GM21717 (cell line): Measurements from ENCODE around the gene CDCA7L.
"Not testable (repeated sequence)": the region's sequence is repeated elsewhere in the genome, so short reads cannot be mapped to it uniquely, and the experiment has no call there.

Experiments
- ATAC-seq: cut with Tn5 transposase; IDR thresholded peaks from one replicate; pipeline ENCODE4 v1.9.1; 2021; ENCODE audit warnings: mild to moderate bottlenecking, moderate library complexity; ENCODE audit not compliant: unreplicated experiment

Gene CDCA7L

DNA sequence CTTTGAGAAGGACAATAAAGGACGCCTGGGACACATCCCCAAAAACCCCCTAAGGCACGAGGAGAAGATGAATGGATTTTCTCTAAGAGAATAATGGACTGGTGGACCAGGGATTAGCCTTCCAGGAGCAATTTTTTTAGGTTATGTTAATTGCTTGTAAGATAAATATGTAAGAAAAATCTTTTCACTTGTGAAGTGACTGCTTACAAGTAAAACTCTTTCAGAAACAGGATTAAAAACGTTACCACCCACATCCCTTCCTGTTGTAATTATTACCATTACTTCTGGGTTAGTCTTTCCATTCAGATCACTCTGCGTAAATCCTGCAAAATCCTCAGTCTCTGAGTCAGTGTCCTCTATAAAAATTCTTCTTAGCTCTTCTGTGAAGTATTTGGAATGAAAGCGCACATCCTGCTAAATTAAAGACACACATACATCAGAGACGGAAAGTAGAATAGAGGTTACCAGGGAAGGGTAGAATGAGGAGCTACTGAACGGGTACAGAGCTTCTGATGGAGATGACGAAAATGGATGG is 34.3 kb downstream of the CDCA7L start:
- ATAC-seq, result no peak

DNA sequence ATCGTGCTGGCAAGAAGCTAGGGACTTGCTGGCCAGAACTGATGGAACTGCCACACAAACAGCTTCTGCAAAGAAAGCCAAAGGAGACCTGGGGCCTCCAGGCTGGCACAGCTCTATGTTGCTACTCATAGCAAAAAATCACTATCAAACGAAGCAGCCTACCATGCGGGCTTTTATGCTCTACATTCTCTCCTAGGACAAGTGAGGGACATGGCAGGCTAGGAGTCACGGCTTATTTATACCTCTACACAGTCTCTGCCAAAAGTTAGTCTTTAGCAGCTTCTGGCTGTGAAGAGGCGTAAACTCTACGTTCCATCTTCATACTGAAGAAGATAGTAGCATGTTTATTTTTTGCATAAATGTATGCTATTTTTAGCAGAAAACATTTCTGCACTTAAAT is 35.4 kb downstream of the CDCA7L start:
- ATAC-seq, result no peak

DNA sequence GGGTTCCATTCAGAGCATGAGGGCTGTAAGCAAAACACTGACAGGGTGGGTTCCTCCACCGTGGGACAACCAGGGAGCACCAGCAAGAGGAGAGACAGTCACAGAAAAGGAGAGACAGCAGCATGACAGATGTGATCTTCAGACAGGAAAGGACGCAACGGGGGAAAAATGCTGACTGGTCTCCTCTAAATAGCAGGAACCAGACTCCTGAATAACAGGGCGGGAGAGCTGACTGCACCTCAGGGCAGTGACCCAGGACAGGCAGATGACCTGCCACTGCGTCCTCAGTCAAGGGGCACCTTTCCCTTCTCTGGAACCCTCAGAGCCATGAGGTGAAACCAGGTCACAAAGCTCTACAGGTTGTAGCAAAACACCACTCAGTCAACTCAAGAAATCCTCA is 37.0 kb downstream of the CDCA7L start:
- ATAC-seq, result no peak

DNA sequence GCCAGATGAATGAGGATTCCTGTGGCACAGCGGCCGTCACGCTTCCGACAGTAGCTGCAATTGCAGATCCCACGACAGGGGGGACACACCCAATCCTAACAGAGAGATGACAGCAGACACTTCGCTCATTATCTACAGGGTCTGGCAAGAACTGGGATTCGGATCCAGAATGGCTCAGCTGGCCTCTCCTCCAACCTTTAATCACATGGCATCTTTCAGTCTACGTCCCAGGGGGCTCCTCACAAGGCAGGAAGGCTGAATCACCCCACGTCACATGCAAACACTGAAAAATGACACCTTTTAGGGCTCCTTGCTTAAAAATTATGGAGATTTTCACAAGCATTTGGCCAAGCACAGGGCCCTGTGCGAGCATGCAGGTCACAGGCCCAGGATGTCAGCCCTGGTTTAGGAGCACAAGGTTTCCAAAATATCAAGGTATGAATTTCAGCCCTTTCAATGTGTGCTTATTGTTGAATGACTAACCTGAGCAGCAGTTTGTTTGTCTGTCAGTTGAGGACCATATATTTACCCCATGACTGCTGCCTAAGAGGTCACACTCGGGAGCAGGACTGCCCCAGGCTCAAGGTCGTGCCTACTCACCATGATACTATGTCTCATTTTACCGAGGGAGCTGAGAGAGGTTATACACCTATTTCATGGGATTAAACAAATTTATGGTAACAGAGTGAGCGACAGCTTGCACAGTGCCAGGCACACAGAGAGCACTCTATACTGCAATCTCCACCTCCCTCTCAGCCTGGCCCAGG is 42.5 kb downstream of the CDCA7L start:
- ATAC-seq, result no peak

DNA sequence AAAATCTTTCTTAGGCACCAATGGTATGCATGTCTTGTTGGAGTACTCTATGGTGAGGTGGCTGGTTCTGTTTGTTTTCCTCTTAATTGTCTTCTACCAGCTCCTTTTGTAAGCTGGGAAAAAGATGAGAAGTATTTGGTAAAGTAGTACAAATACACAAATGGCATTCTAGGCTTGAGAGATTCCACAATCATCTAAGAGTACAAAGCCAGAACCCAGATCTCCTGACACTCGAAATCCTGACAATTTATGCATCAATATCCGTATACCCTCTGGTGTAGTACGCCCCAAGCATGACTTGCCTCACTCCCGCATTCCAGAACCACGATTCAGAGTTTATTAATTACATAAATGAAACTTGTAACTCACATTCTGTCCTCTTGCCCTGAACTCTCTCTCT is 43.5 kb downstream of the CDCA7L start:
- ATAC-seq, result no peak

DNA sequence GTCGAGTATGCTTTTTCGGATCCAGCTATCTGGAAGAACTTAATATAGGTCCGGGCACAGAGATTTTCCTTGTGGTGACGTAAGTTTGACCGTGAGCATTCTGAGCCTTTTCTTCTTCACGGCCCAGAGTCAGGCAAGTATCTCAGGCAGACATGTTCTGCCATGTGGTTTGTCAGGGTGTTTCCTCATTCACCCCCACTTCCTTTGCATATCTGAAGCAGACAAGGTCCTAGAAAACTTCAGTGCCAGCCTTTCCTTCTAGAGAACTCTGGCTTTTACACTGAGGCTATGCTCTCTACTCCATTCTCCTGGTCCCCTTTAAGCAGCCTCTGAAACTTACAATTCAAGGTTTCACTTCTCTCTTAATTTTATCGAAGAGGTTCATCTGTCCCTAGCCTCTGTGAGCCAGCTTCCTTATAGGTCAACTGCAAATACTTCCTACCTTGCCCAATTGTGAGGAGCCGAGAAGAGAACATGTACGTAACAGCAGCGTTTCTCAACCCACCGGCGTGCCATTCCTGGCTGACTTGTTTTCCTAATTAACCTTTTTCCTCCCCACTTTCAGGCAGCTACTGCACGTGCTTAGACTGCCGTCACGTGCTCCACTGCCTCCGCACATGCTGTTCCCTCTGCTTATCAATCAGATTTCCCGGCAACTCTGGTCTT is 47.3 kb downstream of the CDCA7L start:
- peak; percentile 95 for ATAC-seq

DNA sequence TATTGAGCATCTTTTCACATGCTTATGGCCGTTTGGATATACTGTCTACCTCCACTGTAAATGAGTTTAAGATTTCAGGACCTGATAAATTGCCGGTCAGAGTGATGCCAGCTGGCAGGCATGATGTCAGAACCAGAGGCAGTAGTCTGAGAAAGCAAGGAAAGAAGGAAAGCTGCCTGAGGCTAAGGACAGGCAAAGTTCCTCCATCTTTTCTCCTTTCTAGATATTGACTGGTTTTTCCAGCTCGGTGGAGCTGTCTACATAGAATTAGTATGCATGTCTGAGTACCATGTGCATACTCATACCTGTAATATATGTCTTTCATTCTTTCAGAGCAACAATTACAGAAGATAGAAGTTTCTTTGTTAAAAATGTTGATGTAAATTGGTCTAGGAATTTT is 52.3 kb downstream of the CDCA7L start:
- no peak for ATAC-seq

DNA sequence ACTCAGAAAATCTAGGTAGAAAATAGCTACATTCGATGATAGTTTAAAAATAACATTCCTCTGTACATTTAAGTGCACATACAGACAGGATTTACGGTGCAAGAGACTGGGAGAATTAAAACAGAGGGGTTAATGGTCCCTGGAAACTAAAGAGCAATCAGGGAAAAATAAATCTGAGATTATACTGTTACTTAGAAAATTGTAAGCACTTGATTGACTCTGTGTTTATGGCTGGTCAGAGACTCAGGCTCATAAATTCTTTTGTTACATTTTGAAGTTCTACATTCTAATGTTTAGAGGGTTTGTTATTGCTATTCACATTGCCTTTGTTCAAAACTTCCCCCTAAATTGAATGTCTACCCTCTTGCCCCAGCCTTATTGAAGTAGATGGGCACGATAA is 54.4 kb downstream of the CDCA7L start:
- no peak for ATAC-seq

DNA sequence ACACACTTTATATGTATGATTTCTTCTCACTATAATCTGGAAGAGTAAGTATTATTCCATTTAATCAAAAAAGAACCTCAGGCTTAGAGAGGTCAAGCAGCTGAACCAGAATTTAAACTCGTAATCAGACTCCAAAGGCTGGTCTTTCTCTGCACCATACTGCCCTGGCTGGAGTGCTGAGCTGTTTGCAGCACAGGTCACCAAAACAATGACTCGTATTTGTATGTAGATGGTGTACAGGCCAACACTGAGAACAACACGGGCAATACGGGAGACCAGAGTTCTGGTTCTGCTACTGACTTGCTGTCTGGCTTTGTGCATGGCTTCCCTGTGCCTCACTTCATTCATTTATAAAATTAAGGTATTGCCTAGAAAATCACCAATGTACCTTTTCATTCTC is 57.9 kb downstream of the CDCA7L start:
- ATAC-seq, result no peak

DNA sequence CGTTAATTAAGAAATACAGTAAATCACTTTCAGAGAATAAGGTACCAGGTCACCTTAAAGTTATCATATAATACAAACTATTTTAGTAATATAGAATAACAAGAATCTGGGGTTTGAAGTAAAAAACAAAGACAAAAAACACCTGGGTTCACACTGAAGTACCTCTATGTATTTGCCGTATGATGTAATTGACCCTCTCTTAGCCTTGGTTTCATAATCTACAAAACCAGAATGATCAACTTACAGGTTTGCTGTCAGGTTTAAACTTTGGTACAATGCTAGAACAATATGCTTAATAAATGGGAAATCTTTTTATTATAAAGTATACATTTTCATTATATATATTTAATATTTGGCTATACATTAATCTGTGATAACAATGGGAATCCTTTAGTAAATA is 58.3 kb downstream of the CDCA7L start:
- no peak for ATAC-seq

DNA sequence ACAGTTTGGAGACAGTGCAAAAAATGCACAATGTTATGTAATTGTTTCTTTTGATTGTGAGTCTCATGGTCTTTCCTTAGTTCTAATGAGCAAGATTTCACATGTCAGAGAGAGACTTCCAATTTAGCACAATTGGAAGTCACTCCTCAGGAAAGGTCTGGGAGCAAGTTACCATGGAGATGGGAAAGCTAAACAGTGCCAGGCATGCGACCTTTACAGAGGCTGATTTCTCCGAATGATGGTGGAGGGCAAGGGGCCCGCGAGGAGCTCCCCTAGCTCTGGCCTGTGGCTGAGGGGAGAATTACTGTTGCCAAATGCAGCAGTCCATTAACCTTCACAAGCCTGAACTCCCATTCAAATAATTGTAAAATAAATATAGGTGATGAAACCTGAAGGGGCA is 59.3 kb downstream of the CDCA7L start:
- ATAC-seq, result no peak

DNA sequence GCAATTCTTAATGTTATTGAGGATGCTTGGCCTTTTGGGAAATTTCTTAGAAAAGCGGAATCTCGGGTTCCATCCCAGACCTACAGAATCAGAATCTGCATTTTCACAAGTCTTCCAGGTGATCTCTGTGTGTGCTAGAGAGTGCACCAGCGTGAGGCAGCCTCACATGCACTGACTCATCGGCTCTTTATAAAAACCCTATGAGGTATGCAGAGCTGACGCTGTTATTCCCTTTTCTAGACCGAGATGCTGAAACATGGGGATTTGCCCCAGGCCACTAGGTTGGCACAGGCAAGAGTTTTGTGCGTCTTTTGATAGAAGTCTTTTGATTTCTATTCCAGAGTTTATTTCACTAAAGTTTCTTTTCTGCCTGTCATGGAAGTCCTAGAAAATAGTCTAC is 61.2 kb downstream of the CDCA7L start:
- ATAC-seq, result no peak

DNA sequence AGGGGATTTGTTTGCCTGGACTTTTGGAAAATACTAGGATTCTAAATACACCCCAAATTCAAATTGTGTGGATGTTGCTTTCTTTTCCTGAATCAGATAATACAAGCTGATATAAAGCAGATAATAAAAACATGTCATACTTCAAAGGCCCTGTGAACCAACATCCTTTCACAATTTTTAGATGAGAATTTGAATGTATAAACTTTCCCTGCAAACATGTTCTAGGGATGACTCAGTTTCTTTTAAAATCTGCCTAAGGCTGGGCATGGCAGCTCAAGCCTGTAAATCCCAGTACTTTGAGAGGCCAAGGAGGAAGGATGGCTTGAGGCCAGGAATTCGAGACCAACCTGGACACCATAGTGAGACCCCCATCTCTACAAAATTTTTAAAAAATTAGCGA is 62.2 kb downstream of the CDCA7L start:
- not testable (repeated sequence) for ATAC-seq

DNA sequence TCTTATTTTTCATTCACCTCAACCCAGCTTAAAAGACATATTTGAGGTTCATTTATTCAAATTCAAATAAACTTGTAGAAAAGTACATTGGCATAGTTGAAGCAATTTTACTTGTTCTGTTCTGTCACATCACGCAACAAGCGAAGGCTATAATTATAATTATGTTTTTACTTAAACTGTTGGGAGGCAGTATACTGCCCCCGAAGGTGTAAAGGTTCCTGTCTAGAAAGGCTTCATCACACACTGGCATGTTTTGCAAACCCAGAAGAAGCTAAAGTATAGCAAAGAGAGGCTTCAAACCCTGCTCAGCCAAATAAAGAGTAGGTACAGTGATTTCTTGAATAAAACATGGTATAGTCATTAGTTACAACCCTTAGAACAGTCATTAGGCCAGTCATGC is 62.6 kb downstream of the CDCA7L start:
- ATAC-seq, result no peak

DNA sequence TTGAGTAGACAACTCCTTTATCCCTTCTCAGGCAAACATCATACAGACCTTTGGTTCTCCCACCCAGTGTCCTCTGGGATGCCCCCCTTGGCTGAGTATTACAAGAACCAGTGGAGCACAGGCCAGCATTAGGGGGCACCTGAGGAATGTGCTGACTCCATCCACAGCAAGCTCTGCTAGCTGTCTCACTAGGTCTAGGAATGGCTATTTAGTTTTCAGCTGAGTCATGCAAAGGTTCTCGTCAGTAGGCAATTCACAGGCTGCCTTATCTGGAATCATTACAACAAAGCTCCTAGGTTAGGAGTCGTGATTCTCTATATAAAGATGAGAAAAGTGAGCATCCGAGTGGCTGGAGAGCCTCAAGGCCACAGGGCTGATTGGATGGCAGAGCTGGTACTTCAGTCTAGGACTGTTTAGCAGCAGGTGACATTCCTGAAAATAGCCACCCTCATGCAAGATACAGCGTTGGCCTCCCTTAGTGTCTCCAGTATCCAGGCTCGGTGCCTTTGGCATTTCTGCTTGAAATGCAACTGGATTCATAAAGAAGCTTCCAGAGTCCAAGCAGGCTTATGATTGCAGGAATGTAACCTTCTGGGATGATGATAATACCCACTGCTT is 75.8 kb downstream of the CDCA7L start:
- ATAC-seq, result no peak

DNA sequence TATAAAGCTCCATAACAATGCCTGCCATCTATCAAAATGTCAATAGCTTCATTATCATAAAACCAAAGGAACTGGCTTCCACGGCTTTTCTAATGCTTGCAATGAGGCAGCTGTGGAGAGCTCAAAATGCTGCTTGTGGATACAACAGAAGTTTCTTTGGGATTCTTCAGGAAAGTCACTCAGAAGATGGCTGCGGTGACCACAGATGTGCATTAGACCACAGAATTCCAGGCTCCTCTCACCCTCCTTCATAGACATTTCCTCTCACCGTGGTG is 77.2 kb downstream of the CDCA7L start:
- no peak for ATAC-seq

DNA sequence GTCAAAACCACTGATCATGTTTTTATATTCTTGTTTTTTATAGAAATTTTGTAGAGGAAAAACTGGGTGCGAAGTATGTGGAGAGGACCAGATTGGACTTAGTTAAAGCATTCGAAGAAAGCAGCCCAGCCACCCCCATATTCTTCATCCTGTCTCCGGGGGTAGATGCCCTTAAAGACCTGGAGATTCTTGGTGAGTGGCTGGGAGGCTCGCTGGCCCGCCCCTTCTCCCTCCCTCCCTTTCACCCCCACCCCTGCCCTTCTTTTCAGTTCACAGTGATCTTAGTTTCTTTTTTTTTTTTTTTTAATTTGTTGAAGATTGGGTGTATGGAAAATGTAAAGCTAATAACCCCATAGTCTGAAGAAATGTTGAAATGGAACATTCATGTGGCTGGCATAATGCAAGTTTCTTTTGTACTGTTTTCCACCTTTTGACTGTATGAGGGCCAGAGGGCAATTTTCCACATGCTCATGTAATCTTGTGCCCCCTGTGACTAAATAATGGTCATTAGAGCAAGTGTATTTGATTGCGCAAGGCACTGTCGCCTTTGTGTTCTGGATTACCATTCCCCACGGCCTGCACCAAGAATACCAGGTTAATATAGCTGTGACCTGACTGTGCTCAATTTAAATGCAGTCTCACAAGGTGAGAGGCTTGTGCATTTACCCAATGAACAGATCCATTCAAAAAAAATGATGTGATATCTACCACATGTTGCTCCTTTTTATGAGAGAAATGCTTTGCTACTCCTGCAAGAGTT is 77.7 kb downstream of the CDCA7L start:
- ATAC-seq, result no peak

DNA sequence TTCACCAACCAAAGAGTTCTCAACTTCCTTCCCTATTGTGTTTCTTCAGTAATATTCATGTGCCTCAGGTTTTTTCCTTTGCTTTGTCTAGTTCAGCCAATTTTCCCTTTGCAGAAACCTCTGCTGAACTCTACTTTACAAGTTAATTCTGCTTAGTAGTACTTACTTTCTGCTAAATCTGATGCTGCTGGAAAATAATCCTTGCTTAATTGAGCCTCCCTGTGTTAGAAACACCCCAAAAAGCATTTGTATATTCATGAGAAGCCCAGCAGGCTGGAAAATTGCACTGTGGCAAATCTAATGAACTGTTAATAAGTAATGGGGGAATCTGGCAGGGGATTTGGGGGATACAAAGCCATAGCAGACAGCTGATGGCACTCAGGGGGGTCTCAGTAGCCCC is 78.5 kb downstream of the CDCA7L start:
- no peak for ATAC-seq

DNA sequence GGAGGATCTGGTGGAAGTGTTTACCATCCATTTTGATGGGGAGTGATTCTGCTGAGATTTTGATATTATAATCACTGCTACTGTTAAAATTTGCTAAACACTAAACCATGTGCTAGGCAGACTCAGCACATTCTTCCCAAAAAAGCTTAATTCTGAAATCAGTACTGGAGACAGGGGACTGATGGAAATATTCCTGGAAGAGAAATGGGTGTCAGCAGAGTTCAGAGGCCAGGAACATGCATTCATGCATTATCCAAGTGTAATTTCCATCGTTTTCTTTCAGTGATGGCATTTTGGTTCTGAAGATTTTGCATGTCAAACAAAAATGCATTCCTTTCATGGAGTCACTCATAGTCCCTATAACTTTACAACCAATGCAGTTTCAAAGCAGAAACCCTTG is 79.0 kb downstream of the CDCA7L start:
- no peak for ATAC-seq

DNA sequence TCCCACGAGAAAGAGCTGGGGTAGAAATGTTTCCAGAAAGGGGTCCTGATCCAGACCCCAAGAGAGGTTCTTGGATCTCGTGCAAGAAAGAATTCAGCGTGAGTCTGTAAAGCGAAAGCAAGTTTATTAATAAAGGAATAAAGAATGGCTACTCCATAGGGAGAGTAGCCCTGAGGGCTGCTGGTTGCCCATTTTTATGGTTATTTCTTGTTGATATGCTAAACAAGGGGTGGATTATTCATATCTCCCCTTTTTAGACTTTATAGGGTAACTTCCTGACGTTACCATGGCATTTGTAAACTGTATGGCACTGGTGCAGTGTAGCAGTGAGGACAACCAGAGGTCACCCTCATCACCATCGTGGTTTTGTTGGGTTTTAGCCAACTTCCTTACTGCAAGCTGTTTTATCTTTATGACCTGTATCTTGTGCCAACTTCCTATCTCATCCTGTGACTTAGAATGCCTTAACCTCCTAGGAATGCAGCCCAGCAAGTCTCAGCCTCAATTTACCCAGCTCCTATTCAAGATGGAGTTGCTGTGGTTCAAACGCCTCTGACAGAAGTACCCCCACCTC is 80.0 kb downstream of the CDCA7L start:
- ATAC-seq, result not testable (repeated sequence)

DNA sequence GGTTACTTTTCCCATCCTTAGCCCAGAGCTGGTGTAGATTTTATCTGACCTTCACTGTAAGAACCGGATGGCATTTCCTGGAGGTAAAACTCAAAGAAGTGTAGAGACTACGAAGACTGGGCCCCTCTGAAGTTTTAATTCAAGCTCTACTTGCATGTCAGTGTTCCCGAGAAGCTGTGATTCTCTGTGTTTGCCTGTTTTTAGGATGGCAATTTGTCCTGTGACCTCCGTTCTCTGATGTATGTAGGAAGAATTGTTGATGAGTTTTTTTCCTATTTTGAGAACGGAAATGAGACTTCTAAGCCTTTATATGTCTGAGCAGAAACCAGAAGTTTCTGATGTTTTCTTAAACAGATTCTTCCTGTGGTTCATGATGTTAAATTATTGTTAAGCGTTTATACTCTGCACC is 94.1 kb downstream of the CDCA7L start:
- ATAC-seq, result no peak
